Raji (cell line): Measurements from ENCODE around the gene RHD.

Source experiments
- POLR2A ChIP-seq: IDR thresholded peaks from 2 replicates; pipeline ENCODE4 v1.6.1; 2011; ENCODE audit warnings: low read depth, low read length, control low read depth; ENCODE audit not compliant: insufficient read depth

Gene RHD

DNA sequence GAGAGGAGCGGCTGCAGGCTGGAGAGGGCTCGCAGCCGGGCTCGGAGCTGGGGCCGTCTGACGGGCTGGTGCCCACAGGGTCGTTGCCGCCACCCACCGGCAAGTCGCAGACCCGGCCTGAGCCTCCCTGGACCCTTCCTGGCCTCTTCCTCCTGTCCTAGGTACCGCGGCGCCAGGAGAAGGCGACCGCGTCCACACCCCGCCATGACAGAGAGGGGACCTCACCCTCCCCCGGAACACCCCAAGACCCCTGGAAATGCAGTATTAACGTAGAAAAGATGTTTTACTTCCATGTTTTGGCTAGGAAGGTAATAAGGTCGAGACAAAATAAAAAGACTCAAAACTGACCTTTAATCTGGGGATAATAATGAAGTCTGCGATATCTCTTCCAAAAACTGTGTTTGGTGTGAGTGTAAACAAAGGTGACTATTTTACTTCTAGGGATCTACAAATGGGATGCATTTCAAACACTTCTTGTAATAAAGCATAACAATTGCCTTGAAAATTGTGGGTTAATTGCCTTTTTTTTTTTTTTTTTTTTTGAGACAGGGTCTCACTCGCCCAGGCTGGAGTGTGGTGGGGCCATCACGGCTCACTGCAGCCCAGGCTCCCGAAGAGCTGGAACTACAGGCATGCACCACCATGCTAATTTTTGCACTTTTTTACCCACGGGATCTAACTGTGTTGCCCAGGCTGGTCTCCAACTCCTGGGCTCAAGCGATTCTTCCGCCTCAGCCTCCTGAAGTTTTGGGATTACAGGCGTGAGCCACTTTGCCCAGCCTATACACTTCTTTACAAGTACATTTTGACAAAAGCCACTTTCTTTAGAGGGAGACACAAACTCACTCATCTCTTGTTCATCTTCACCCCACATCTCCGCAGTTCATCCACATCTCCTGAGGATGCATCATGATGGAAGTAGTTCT lies 24.2 kb upstream of the RHD start:
- no peak for TF ChIP-seq POLR2A

GRCh38 chr1:25253911-25254310 lies 18.4 kb upstream of the RHD start:
- no peak for TF ChIP-seq POLR2A

GRCh38 chr1:25255706-25256577 lies 16.4 kb upstream of the RHD start:
- TF ChIP-seq POLR2A = no peak

- TF ChIP-seq POLR2A = no peak
Observed at GRCh38 chr1:25256578-25256965, 15.7 kb upstream of the RHD start.

DNA sequence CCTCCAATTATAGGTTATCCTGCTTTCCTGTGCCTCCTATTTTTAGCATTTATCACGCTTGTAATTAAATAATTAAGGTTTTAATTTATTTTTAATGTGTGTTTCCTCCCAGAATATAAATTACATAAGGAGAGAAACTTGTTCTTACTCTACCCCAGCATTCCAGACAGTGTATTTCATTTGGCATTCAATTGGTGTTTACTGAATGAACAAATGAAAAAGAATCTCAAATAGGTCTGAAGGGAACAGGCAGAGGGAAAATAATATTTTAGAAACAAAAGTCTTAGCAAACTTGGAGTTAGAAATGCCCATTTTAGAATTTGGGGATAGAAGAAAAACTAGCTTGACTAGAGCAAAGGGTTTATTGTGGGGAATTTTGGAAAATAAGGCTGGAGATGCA lies 15.1 kb upstream of the RHD start:
- no peak for TF ChIP-seq POLR2A

DNA sequence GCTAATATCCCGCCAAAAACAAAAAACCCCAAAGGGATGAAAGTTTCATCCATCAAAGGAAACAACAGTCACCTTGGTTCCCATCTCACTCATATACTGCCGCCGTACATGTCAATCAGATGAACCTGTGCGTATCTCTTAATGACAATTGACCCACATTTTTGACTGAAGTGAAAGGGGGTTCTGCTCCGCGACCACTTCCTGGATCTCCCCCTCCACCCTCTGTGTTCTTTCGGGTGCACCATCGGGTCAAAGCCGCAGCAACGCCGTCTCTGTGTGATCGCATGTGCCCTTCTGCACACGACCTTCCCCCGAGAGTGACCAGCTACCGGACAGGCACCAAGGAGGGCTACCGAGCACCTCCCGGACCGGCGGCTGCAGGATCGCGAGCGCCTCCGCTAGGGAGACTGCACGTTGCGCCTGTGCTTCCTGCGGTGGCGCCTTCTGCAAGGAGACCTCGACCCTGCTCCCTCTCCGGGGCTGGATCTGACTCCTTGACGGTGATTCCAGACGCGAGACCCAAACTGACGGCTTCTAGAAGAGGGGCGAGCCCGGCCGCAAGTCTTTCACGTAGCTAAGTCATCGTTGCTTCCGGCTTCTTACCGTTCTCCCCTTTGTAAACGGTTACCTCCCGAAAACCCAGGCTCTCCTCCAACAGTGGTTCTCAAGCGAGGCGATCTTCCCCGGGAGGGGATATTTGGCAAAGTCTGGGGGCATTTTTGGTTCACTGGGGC lies 5.6 kb upstream of the RHD start:
- peak; percentile 32; the same call in 1 of the 2 replicates for TF ChIP-seq POLR2A

- peak; percentile 66 for TF ChIP-seq POLR2A
Observed at GRCh38 chr1:25267288-25268142, 4.8 kb upstream of the RHD start.

DNA sequence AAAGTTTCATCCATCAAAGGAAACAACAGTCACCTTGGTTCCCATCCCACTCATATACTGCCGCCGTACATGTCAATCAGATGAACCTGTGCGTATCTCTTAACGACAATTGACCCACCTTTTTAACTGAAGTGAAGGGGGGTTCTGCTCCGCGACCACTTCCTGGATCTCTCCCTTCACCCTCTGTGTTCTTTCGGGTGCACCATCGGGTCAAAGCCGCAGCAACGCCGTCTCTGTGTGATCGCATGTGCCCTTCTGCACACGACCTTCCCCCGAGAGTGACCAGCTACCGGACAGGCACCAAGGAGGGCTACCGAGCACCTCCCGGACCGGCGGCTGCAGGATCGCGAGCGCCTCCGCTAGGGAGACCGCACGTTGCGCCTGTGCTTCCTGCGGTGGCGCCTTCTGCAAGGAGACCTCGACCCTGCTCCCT lies 64.6 kb downstream of the RHD start:
- TF ChIP-seq POLR2A = 0 out of 2 replicates have a peak, but pooled peaks have one; percentile 23

DNA sequence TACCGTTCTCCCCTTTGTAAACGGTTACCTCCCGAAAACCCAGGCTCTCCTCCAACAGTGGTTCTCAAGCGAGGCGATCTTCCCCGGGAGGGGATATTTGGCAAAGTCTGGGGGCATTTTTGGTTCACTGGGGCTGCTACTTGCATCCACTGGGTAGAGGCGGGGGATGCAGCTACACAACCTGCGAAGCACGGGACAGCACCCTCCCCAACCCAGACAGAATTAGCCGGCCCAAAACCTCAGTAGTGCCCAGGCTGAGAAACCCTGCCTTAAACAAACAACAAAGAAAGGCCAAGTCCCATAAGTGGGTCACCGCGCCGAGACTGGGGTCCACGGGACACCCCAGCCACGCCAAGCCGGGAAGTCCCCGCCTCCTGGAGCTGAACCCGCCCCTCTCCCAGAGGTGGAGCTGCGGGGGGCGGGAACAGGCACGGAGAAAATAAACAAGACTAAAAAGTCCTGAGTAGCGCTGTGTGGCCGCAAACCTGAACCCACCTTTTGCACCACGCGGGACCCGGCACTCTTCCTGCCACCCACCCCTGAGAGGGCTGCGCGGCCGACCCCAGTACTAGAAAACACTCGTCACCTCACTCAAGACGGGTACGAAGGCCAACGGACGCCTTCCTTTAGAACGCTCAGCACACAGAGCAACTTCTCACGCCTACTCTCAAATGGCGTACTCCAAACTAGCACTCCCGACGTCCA lies 65.3 kb downstream of the RHD start:
- TF ChIP-seq POLR2A = peak; percentile 53

DNA sequence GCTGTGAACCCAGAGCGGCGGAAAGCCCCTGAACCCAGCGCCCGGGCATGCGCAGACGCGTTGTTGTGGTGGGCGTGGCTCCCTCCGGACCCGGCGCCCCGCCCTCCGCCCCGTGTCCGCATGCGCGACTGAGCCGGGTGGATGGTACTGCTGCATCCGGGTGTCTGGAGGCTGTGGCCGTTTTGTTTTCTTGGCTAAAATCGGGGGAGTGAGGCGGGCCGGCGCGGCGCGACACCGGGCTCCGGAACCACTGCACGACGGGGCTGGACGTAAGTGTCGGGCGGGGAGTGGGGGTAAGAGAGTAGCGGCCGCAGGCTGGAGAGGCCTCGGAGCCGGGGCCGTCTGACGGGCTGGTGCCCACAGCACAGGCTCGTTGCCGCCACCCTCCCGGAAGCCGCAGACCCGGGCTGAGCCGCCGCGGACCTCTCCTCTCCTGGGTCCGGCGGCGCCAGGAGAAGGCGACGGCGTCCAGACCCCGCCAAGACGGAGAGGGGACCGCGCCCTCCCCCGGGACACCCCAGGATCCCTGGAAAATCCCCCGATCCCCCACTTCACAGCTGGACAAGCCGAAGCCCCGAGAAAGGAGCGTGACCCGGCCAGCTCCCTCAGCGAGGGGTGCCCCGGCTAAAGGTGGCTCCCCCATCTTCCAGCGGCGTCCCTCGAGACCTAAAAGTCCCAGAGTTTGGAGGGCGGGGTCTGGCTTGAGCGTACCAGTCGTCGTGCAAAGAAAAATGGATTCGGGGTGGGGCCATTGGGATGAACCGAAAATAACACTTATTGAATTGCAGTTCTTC lies 66.1 kb downstream of the RHD start, which contains the start of gene TMEM50A:
Gene TMEM50A, plus strand, starts transcription at position 147 of the 794 bp plus-strand sequence. CDS start 2,153 bp downstream, outside the sequence.
- TF ChIP-seq POLR2A = peak; percentile 86

- TF ChIP-seq POLR2A = no peak
Observed at GRCh38 chr1:25338986-25339385, 66.7 kb downstream of the RHD start.

DNA sequence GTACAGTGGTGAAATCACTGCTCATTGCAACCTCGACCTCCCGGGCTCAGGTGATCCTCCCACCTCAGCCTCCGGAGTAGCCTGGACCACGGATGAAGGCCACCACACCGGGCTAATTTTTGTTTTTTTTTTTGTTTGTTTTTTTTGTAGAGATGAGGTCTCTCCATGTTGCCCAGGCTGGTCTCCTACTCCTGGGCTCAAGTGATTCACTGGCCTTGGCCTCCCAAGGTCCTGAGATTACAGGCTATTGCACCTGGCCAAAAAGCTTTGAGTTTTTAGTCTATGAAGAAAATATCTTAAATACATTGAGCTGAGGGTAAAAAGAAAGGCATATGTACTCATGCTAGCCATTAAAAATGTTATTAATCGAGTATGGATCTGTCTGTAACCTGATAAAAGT lies 69.4 kb downstream of the RHD start:
- no peak for TF ChIP-seq POLR2A

GRCh38 chr1:25342846-25343245 lies 70.5 kb downstream of the RHD start:
- no peak for TF ChIP-seq POLR2A
